GM19035 (cell line): ENCODE measurements around the gene ABCF3.
A peak's percentile ranks its signal among the peaks of the same experiment; 100 is the strongest.
"Not testable (repeated sequence)": the region's sequence is repeated elsewhere in the genome, so short reads cannot be mapped to it uniquely, and the experiment has no call there.

ENCODE experiments used
- ATAC-seq: cut with Tn5 transposase; IDR thresholded peaks from one replicate; pipeline ENCODE4 v1.9.1; 2021; ENCODE audit not compliant: unreplicated experiment

Gene ABCF3

GRCh38 chr3:184186184-184186901, at the start of gene ABCF3:
TSS of gene ABCF3 (plus strand) at chr3:184186199. CDS start at chr3:184186208, 9 bp downstream.
- peak; percentile 31 for ATAC-seq

- no peak for ATAC-seq
Observed at GRCh38 chr3:184140436-184140835, 45.6 kb upstream of the ABCF3 start.

GRCh38 chr3:184142199-184142598, 43.8 kb upstream of the ABCF3 start:
- ATAC-seq, result no peak

GRCh38 chr3:184143327-184143726, 42.7 kb upstream of the ABCF3 start:
- no peak for ATAC-seq

GRCh38 chr3:184144505-184144904, 41.5 kb upstream of the ABCF3 start:
- ATAC-seq, result no peak

GRCh38 chr3:184145111-184145524, 40.9 kb upstream of the ABCF3 start:
- ATAC-seq, result no peak

GRCh38 chr3:184145751-184146270, 40.2 kb upstream of the ABCF3 start:
- no peak for ATAC-seq

GRCh38 chr3:184148076-184148475, 37.9 kb upstream of the ABCF3 start:
- no peak for ATAC-seq

GRCh38 chr3:184149123-184149522, 36.9 kb upstream of the ABCF3 start:
- no peak for ATAC-seq

- ATAC-seq, result not testable (repeated sequence)
Observed at GRCh38 chr3:184149770-184150169, 36.2 kb upstream of the ABCF3 start.

GRCh38 chr3:184154885-184155643, 30.9 kb upstream of the ABCF3 start, which contains the start of gene DVL3:
TSS of gene DVL3 (plus strand) at chr3:184155377. CDS start at chr3:184155636, 259 bp downstream.
- peak; percentile 87 for ATAC-seq

GRCh38 chr3:184155644-184156521, 30.1 kb upstream of the ABCF3 start:
- ATAC-seq, result peak; percentile 33

- no peak for ATAC-seq
Observed at GRCh38 chr3:184156522-184156955, 29.5 kb upstream of the ABCF3 start.

- ATAC-seq, result no peak
Observed at GRCh38 chr3:184157206-184157605, 28.8 kb upstream of the ABCF3 start.

- no peak for ATAC-seq
Observed at GRCh38 chr3:184158404-184158803, 27.6 kb upstream of the ABCF3 start.

GRCh38 chr3:184160456-184160855, 25.5 kb upstream of the ABCF3 start:
- no peak for ATAC-seq

- not testable (repeated sequence) for ATAC-seq
Observed at GRCh38 chr3:184162571-184163070, 23.4 kb upstream of the ABCF3 start.

GRCh38 chr3:184164648-184165330, 21.2 kb upstream of the ABCF3 start:
- no peak for ATAC-seq

GRCh38 chr3:184165543-184165942, 20.5 kb upstream of the ABCF3 start:
- ATAC-seq, result no peak

- no peak for ATAC-seq
Observed at GRCh38 chr3:184166671-184167070, 19.3 kb upstream of the ABCF3 start.
